ENCODE results near the gene CLDN5.
"Not testable (repeated sequence)": the region's sequence is repeated elsewhere in the genome, so short reads cannot be mapped to it uniquely, and the experiment has no call there.

Gene CLDN5

DNA sequence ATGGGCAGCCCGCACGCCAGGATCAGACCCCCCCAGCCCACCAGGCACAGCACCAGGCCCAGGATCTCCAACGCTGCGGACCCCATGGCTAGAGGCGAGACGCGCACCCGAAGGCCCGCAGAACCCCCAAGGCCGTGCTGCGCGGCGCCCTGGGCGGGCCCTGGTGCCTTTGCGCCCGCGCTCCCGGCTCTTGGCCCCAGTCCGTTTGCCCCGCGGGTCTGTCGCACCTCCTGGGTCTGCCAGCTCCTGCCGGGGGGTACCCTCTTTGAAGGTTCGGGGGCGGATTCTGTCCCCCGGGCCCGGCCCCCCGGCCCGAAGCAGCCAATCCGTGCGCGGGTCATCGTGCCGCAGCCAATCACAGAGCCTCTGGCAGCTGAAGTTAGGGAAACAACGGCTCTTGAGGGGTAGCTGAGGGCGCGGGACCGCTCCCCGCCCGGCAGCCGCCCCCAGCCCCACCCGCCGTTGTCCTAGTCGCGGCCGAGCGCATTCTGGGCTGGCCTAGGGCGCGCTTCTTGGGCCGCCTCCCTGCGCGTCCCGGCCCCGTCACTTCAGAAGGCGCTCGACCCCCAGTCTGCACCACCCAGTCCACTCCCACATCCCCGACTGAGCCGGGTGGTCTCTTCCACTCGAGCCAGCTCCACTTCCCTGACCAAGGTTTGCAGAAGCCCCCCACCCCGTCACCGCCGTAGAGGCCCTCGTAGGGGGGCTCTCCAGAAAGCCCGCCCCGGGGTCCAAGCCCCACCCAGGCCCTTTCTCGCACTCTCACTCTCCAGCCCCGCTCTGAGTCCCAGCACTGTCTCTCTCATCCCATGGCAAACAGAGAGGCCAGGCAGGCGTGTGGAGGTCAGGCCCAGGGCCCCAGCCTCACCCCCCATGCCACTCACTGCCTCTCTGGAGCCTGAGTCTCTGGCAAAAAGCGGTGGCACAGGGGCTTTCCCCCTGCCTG, at the start of gene CLDN5:
Gene CLDN5 (minus strand): TSS at position 241 of the 946 bp plus-strand sequence. CDS start 155 bp downstream, at position 86.
- no peak for DNase-seq (ENCODE audit: low read depth)

DNA sequence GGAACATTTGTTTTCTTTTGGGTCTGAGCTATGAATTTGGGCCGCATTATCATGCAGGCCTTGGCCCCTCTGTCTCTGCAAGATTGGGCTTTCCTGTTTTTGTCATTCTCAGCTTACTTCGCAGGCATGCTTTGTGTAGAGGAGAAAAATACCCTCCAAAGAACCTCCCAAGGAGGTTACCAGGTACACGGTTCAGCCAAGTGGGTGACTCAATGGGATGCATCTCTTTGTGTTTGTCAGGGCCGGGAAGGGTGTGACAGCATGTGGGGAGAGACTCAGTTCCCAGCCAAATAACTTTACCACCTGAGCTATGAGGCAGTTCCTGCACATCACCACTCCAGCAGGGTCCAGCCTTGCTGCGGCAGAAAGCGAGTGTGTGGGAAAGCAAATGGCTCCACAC, 47.8 kb upstream of the CLDN5 start:
- no peak for DNase-seq (ENCODE audit: low read depth)

GRCh38 chr22:19571207-19571795, 47.1 kb upstream of the CLDN5 start:
- DNase-seq (ENCODE audit: low read depth) = no peak

- DNase-seq (ENCODE audit: low read depth) = no peak
Measured at GRCh38 chr22:19569976-19570375, 45.8 kb upstream of the CLDN5 start.

DNA sequence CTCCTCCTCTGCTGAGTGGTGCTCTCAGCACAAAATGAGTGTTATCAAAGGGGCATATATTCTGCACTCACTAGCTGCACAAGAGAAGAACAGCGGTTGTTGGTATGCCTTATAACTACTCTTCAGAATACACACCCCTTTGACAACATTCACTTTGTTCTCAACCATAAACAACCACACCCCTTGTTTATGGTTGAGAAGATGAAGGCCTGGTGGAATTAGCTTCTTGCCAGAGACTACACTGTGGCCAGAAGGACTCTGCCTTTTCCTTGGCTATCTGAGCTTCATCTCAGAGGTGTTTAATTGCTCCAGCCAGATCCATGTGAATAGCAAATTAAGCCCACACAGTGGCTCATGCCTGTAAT, 45.0 kb upstream of the CLDN5 start:
- DNase-seq (ENCODE audit: low read depth) = no peak

- DNase-seq (ENCODE audit: low read depth) = no peak
Measured at GRCh38 chr22:19568337-19569275, 44.4 kb upstream of the CLDN5 start.

DNA sequence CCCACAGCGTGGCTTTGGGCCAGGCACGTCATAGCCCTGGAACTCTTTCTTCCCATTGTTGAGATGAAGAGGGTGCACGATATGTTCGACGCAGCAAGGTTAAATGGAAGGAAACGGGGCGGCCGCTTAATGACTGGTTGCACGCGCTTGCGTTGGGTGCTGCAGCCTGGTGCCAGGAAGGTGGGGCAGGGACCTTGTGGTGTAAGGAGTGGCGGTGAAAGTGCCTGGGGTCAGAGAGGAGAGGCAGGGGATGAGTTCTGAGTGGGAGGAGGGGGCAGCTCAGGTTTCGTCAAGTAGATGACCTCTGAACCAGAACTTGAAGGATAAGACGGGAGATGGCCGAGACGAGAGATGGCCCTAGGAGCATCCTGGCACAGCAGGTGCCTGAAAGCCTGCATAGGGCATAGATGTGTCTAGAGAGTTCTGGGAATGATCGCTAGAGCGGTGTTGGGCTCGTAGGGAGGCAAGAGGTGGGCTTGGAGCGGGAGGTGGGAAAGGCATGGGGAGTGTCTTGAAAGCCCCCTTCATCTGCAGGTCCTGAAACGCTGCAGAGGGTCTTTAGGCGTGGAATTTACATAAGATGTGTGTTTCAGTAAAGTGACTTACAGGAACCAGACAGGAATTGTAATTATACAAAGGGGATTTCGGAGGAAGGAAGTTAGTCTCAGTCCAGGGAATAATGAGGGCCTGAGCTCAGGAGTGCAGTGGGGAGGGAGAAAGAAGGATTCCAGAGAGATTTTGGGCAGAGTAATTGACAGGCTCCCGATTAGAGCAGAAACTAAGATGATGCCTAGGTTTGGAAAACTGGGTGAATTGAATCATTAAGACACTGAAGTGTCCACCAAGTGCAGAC, 43.2 kb upstream of the CLDN5 start:
- DNase-seq (ENCODE audit: low read depth) = no peak

DNA sequence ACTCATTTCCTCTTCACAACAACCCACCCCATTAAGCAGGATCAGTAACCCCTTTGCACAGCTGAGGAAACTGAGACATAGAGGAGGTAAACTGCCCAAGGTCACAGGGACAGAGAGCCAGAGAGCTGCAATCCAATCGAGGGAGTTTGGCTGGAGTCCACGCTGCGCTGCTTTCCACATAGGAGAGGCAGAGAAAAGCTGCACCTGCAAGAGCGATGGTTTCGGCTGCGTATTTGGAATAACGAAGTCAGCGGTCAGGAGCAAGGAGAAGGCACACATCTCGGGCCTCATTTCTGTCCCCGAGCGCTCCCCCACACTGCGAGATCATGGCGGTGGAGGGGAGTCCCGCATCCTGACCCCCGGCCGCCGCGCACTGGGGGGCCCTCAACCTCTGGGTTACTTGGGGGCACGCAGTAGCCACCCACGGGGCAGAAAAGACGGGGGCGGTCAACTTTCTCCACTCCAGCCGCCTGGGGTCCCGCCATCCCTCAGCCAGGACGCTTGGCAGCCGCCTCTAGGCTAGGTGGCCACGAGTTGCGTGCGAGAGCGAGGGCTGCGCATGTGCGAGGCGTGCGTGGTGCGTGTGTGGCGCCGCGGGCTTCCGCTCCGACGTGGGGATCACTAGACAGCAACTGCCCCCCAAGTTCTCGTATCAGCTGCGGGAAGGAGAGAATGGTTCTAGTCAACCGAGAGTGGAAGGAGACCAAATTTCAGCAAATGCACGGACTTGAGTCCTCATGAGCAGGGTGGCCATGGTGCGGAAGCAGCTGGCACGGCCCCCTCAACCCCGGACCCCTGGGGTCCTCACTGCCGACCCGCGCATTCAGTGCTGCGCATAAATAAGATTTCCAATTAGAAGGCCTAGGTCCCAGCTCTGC, 42.3 kb upstream of the CLDN5 start:
- DNase-seq (ENCODE audit: low read depth) = no peak

DNA sequence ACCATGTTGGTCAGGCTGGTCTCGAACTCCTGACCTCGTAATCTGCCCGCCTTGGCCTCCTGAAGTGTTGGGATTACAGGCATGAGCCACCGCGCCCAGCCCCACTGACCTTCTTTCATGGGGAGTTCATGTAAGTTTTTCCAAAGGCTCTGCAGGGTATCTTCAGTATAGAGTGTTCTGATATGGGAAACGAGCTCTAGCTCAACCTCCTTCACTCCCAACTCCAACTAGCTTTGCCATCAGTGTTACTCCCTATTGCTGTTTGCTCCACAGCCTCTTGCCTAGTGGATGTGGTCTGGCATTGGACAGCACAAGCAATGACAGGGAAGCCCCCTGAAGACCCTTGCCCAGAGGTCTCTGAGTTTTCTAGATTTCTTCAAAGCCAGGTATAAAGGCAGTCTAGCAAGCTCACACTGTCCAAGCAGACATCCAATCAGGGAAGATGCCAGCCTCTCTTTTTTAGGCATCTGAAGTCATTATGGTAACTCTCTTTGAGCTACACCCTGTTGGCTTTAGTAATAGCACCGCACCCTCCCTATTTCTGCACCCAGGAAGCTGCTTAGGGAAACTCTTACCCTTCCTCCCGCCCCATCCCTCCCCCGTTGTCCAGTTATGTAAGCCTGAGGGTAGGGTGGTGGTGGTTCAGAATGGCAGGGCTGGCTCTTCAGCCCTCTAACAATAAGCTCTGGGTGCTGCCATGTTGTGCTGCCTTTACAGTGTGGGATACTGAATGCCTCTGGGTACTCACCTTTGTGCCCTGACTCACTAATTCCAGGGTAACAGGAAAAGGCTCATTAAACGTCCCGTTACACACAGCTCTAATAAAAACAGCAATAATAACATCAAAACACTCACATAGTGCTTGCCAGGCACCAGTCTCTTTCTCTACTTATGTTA, 41.4 kb upstream of the CLDN5 start:
- DNase-seq (ENCODE audit: low read depth) = no peak

GRCh38 chr22:19559956-19560355, 35.7 kb upstream of the CLDN5 start:
- DNase-seq (ENCODE audit: low read depth) = no peak

DNA sequence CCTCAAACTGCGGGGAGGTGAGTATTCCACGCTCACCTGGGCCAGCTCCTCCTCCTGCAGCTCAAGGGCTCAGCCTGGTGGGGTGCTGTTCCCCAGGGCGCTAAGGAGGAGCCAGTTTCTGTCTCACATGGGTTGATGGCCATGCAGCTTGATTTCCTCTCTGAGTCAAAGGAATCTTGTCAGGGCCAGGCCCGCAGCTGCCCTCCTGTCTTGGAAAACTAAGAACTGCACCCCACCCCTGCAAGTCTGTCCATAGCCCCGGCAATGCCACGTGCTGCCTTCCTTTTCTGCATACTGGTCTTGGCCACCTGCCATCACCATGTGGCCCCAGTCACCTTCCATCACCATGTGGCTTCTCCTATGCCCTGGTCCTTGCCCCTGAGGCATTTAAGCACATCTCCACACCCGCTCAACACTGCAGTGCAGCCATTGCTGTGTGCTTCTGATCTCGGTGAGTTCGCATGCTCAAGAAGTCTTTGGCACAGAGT, 35.2 kb upstream of the CLDN5 start:
- no peak for DNase-seq (ENCODE audit: low read depth)

DNA sequence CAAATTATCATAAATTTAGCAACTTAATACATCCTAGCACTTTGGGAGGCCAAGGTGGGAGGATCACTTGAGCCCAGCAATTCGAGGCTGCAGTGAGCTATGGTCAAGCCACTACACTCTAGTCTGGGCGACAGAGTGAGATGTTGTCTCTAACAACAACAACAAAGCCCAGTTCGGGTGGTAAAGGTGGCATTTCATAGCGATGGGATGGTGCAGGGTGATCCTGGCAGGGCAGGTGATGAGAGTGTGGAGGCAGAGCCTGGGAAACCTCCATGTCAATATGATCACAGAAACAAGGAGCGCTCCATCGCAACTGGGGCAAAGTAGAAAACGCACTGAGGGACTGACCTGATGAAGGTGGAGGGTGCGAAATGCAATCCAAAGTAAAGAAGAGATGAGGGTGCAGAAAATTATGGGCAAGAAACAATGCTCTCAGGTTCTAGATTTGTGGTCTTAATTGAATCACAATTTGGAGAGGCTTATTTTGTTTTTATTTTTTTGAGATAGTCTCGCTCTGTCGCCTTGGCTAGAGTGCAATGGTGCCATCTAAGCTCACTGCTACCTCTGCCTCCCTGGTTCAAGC, 32.8 kb upstream of the CLDN5 start:
- DNase-seq (ENCODE audit: low read depth) = no peak

DNA sequence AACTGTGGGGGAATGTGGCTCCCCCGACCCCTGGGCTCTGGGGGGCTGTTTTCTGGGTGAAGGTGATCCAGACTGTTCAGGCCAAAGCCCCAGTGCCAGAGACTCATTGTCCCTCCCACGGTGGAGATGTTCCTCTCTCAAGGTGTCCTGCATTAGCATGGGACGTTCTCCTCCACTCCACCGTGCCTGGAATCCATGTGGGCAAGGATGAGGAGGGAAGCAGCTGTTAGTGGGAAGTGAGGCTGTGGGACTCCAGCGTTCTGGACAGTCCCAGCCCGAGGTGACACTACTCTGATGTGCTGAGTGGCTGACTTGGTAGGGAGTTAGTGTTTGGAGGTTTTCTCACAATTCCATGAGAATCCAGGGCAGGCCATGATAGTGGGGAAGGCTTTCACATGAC, 31.4 kb upstream of the CLDN5 start:
- DNase-seq (ENCODE audit: low read depth) = no peak

DNA sequence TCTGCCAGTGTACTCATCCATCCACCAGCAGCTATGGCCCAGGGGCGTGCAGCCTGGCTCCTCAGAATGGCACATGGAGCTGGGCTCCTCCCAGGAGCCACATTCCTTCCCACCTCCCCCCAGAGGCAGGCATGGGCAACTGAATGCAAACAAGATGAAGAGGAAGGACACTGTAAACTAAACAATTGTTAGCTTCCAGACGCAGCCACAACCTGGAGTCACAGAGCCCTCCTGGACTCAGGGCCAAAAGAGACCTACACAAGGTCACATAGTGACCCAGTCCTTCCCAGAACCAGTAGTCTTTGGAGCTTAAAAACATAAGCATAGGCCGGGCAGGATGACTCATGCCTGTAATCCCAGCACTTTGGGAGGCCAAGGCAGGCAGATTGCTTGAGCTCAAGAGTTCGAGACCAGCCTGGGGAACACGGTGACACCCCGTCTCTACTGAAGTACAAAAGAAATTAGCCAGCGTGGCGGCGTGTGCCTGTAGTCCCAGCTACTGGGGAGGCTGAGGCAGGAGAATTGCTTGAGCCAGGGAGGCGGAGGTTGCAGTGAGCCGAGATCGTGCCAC, 30.7 kb upstream of the CLDN5 start:
- no peak for DNase-seq (ENCODE audit: low read depth)

- DNase-seq (ENCODE audit: low read depth) = no peak
Measured at GRCh38 chr22:19553201-19553600, 29.0 kb upstream of the CLDN5 start.

DNA sequence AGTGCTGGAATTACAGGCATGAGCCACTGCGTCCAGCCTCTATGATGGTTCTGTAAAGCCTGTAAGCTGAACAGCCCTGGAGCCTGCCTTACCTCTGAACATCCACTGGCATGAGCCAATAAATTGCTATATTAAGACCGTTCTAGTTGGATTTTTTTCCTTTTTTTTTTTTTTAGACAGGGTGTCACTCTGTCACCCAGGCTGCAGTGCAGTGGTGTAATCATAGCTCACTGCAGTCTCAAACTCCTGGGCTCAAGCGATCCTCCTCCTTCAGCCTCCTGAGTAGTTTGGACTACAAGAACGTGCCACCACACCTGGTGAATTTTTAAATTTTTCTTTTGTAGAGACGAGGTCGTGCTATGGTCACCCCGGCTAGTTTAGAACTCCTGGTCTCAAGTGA, 26.2 kb upstream of the CLDN5 start:
- DNase-seq (ENCODE audit: low read depth) = no peak

GRCh38 chr22:19549428-19549827, 25.2 kb upstream of the CLDN5 start:
- no peak for DNase-seq (ENCODE audit: low read depth)

GRCh38 chr22:19548964-19549363, 24.8 kb upstream of the CLDN5 start:
- no peak for DNase-seq (ENCODE audit: low read depth)

- DNase-seq (ENCODE audit: low read depth) = not testable (repeated sequence)
Measured at GRCh38 chr22:19548427-19548826, 24.2 kb upstream of the CLDN5 start.
